ENCODE data around the gene YPEL3.

GRCh38 chr16:30117768-30118167 lies 21.8 kb upstream of the YPEL3 start:
- TF ChIP-seq POLR2A (IDR thresholded peaks at IDR 0.05) (no peak), CTCF (IDR thresholded peaks at IDR 0.05) (no peak)
